Adrenal gland (tissue), 5 donors: ENCODE results near the gene ZNF81.

ENCODE experiments used
- POLR2A ChIP-seq, 2 donors: fragments of 450-650 bp; IDR thresholded peaks; one replicate each; pipeline ENCODE4 v1.6.1; 2017; ENCODE audit warnings: antibody characterized with exemption in 2 of 2, mild to moderate bottlenecking in 2 of 2, moderate library complexity in 1 of 2
- TF ChIP-seq, protein P1 (sequence below), 6 experiments: fragments of 450-650 bp in 4 of 6; fragments of 200-600 bp in 2 of 6; sonication (generic) in 1 of 6; IDR thresholded peaks; 1 replicate in 5 of 6; 2 replicates in 1 of 6; pipeline versions ENCODE4 v1.5.1 to v1.8.0; 2016 to 2021; ENCODE audit warnings: antibody characterized with exemption in 6 of 6, mild to moderate bottlenecking in 2 of 6, moderate library complexity in 1 of 6
- donor health status: DM: no; HTN: no; CAD: no.

DNA sequence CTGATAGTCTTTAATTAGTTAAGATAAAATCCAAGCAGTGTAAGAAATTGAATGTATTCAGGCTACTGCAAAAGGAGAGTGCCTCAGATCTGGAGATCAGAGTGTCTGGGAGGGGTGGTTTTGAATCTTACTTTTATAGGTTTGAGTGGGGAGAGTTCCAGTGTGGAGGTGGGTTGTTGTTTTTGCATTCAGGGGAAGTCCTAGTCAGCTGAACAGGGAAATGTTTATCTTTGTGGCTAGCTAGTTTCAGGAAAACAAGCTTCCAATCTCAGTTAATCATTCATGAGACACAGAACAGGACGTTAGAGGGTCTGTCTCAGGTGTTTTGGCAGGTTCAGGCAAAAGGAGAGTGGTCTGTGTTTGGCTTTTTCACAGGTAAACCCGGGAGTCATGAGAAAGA lies 26.0 kb downstream of the ZNF81 start:
- no peak for TF ChIP-seq POLR2A (IDR thresholded peaks at IDR 0.05)
- TF ChIP-seq, protein P1, sequence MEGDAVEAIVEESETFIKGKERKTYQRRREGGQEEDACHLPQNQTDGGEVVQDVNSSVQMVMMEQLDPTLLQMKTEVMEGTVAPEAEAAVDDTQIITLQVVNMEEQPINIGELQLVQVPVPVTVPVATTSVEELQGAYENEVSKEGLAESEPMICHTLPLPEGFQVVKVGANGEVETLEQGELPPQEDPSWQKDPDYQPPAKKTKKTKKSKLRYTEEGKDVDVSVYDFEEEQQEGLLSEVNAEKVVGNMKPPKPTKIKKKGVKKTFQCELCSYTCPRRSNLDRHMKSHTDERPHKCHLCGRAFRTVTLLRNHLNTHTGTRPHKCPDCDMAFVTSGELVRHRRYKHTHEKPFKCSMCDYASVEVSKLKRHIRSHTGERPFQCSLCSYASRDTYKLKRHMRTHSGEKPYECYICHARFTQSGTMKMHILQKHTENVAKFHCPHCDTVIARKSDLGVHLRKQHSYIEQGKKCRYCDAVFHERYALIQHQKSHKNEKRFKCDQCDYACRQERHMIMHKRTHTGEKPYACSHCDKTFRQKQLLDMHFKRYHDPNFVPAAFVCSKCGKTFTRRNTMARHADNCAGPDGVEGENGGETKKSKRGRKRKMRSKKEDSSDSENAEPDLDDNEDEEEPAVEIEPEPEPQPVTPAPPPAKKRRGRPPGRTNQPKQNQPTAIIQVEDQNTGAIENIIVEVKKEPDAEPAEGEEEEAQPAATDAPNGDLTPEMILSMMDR (IDR thresholded peaks at IDR 0.05) = no peak
